BJ (cell line): ENCODE data around the gene PRTFDC1. TPM values are rescaled to one million over a fixed set of nuclear protein-coding genes. Genes with fewer than 3 reads are reported as not detected.

ENCODE experiments used
- CTCF ChIA-PET: fragments of 350-600 bp; formaldehyde crosslinking; extraction: SDS; loops from one replicate; lab custom pipeline; 2021; ENCODE audit warnings: antibody characterized with exemption, inconsistent platforms; lab: Yijun Ruan, JAX
- POLR2A ChIA-PET: fragments of 300-600 bp; sonication (Branson Sonifier 250); formaldehyde crosslinking; extraction: SDS; loops from one replicate; lab custom pipeline; 2021; ENCODE audit warnings: antibody characterized with exemption; lab: Charles Lee
- DNase-seq: peaks from one replicate; pipeline ENCODE4 v3.0.0-alpha.2; 2011; ENCODE audit warnings: low read depth
- H3K27me3 ChIP-seq: 2 replicates; pipeline ENCODE4 v1.6.0; 2011; ENCODE audit warnings: low read length; ENCODE audit not compliant: control insufficient read depth, insufficient read depth
- H3K36me3 ChIP-seq: 2 replicates; pipeline ENCODE4 v1.5.1; 2011; ENCODE audit warnings: low read length; ENCODE audit not compliant: control insufficient read depth, insufficient read depth
- H3K4me3 ChIP-seq: 2 replicates; pipeline ENCODE4 v1.5.1; 2011; ENCODE audit warnings: low read depth, mild to moderate bottlenecking, control low read depth, low read length
- polyA plus RNA-seq: library from polyadenylated mRNA; depleted of rRNA; stranded (reverse); fragments of >200 nt; gene quantifications from 2 replicates; pipeline ENCODE4 v1.2.3, GENCODE V29; 2011
- TF ChIP-seq, protein P1 (sequence below): IDR thresholded peaks from 2 replicates; pipeline ENCODE4 v1.5.1; 2011; ENCODE audit warnings: low read depth, mild to moderate bottlenecking, control low read depth, inconsistent platforms, low read length, moderate library complexity; ENCODE audit not compliant: insufficient read depth

The PRTFDC1 gene
- polyA plus RNA-seq, 1 experiment, result 8.1 TPM

DNA sequence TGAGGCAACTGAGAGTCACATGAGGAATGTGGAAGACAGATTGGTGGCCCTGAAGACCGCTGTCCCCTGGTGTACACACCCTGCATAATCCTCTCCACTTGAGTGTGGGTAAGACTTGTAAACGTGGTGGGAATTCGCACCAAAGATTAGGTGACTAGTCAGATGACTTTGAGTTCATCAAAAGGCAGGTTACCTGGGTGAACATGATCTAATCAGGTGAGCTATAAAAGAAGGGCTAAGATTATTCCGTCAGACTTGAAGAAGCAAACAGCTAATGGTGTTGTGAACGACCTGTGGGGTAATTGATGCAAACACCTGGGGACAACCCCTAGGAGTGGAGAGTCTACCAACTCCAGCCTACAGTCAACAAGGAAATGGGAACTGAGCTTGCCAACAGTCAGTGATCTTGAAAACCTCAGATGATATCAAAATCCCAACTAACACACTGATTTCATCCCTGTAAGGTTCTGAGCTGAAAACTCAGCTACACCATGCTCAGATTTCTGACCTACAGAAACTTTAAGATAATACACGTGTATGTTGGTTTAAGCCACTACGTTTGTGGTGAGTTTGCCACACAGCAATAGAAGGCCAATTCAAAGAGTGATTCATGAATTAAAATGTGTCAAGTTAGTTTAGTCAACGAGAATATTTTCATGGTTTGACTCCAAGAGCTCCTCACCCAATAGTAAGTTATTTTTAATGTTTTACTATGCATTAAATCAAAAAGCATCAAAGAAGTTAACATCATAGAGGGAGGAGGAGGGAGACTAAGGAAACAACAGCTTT, 16.7 kb downstream of the PRTFDC1 start:
- H3K4me3 ChIP-seq, result no peak overlapping the region
- no peaks in the 10 kb centered on the region for H3K36me3 ChIP-seq
- no peaks in the 10 kb centered on the region for H3K27me3 ChIP-seq
- TF ChIP-seq, protein P1, sequence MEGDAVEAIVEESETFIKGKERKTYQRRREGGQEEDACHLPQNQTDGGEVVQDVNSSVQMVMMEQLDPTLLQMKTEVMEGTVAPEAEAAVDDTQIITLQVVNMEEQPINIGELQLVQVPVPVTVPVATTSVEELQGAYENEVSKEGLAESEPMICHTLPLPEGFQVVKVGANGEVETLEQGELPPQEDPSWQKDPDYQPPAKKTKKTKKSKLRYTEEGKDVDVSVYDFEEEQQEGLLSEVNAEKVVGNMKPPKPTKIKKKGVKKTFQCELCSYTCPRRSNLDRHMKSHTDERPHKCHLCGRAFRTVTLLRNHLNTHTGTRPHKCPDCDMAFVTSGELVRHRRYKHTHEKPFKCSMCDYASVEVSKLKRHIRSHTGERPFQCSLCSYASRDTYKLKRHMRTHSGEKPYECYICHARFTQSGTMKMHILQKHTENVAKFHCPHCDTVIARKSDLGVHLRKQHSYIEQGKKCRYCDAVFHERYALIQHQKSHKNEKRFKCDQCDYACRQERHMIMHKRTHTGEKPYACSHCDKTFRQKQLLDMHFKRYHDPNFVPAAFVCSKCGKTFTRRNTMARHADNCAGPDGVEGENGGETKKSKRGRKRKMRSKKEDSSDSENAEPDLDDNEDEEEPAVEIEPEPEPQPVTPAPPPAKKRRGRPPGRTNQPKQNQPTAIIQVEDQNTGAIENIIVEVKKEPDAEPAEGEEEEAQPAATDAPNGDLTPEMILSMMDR, result no peak
- CTCF ChIA-PET, result interaction anchor here (1.3 kb wide), 2 partner anchors 14 to 21 kb away, joined by 4 read pairs; no protein-coding TSS in a partner anchor
- POLR2A ChIA-PET, result no interaction called here
- DNase-seq, result no peak

DNA sequence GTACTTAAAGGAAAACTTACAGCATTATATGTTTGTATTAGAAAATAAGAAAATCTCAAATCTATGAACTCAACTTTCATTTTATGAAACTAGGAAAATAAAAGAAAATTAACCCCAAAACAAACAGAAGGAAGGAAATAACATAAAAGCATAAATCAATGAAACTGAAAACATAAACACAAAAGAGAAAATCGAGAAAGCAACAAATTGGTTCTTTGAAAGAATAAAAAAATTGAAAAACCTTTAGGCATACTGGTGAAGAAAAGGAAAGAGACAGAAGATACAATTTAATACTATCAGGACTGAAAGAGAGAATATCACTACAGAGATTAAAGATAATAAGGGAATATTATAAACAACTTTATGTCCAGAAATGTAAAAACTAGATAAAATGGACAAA, 21.2 kb downstream of the PRTFDC1 start:
- POLR2A ChIA-PET, result interaction anchor here (0.5 kb wide), 1 partner anchor 198 kb away, joined by 4 read pairs; no protein-coding TSS in a partner anchor
- Histone ChIP-seq H3K4me3 (no peak overlapping the region), H3K36me3 (no peaks in the 10 kb centered on the region), H3K27me3 (no peaks in the 10 kb centered on the region)
- no peak for DNase-seq
- CTCF ChIA-PET, result no interaction called here
- TF ChIP-seq, protein P1, result no peak

DNA sequence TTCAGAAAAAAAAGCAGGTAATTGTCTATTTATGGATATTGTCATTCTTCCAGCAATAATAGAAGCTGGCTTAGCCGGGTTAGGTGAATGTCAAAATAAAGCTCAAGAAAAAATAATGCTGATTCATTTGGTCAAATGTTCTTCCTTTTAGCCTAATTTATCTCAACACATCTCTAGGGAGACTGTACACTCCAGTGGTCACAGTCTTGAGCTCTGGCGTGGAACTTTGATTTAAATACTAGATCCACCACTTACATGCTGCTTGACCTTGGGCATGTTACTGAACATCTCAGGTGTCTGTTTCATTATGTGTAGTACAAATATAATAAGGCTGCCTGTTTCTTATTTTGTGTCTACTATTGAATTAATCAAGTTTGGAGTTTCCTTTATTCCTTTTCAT, 22.0 kb downstream of the PRTFDC1 start:
- H3K4me3 ChIP-seq, result no peak overlapping the region
- no peak for DNase-seq
- no peaks in the 10 kb centered on the region for H3K27me3 ChIP-seq
- TF ChIP-seq, protein P1, result no peak
- ChIA-PET POLR2A (interaction anchor here (0.5 kb wide), 1 partner anchor 197 kb away, joined by 4 read pairs; no protein-coding TSS in a partner anchor), CTCF (interaction anchor here (1.0 to 2.0 kb wide), 4 partner anchors 9 to 150 kb away, joined by 3 to 7 read pairs (median 3); no protein-coding TSS in a partner anchor)
- H3K36me3 ChIP-seq, result no peaks in the 10 kb centered on the region

DNA sequence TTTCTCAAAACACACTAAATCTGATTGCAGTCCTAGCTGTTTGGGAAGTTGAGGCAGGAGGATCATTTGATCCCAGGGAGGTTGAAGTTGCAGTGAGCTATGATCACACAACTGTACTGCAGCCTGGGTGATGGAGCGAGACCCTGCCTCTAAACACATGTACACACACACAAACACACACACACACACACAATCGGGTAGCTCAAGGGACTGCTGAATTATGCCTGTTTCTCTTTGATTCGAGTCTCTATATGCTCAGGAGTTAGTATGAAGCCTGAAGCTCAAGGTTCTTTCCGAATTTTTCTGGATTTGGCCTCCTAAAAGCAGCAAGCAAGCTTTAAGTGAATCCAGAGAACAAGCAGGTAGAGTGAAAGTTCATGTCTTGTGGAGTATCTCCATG, 22.5 kb downstream of the PRTFDC1 start:
- H3K36me3 ChIP-seq, result no peaks in the 10 kb centered on the region
- DNase-seq, result no peak
- no peaks in the 10 kb centered on the region for H3K27me3 ChIP-seq
- ChIA-PET POLR2A (no interaction called here), CTCF (interaction anchor here (1.0 to 2.0 kb wide), 4 partner anchors 9 to 151 kb away, joined by 3 to 7 read pairs (median 3); no protein-coding TSS in a partner anchor)
- H3K4me3 ChIP-seq, result no peak overlapping the region
- TF ChIP-seq, protein P1, result no peak

DNA sequence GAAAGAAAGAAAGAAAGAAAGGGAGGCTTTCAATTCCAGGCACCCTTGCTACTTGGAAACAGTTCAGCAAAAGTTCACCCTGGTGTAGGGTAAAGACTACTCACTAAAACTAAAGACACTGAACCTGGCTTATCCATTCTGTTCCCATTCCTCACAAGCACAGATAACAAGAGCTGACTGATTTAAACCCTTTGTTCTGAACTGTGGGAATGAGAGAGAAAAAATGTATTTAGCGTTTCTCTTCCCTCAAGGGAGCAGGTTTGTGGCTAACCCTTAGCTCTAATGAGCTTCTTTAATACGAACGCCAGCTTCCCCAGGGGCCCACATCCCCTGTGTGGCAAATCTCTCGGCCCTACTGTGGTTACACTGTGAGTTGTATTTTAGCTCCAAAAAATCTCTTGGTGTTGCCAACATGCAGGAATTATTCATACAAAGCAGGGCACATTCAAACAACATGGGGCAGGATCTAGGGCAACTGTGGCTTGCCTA, 23.3 kb downstream of the PRTFDC1 start:
- TF ChIP-seq, protein P1, result no peak
- Histone ChIP-seq H3K4me3 (no peak overlapping the region), H3K27me3 (no peaks in the 10 kb centered on the region), H3K36me3 (no peaks in the 10 kb centered on the region)
- DNase-seq, result no peak
- CTCF ChIA-PET, result interaction anchor here (0.7 to 2.0 kb wide), 4 partner anchors 8 to 152 kb away, joined by 3 to 7 read pairs (median 4); no protein-coding TSS in a partner anchor
- POLR2A ChIA-PET, result no interaction called here
